Activated naive CD8-positive, alpha-beta T cell treated with anti-CD3 and anti-CD28 coated beads for 36 hours (primary cell): ENCODE data around the gene NFATC2. TPM values are rescaled to one million over a fixed set of nuclear protein-coding genes. Genes with fewer than 3 reads are reported as not detected.

Experiments used
- DNase-seq: peaks from one replicate; pipeline ENCODE4 v3.0.0; 2021
- H3K27ac Mint-ChIP-seq: one replicate; pipeline ENCODE4 v1.8.0; 2022; ENCODE audit warnings: mild to moderate bottlenecking, moderate library complexity, mixed read lengths
- H3K27me3 Mint-ChIP-seq: one replicate; pipeline ENCODE4 v1.8.0; 2022; ENCODE audit warnings: mild to moderate bottlenecking, mixed read lengths
- H3K36me3 Mint-ChIP-seq: one replicate; pipeline ENCODE4 v1.8.0; 2021; ENCODE audit warnings: mild to moderate bottlenecking, mixed read lengths
- H3K4me1 Mint-ChIP-seq: one replicate; pipeline ENCODE4 v1.8.0; 2021; ENCODE audit warnings: mixed read lengths
- H3K4me3 Mint-ChIP-seq: one replicate; pipeline ENCODE4 v1.8.0; 2022; ENCODE audit warnings: mild to moderate bottlenecking, moderate library complexity, mixed read lengths
- H3K9me3 Mint-ChIP-seq: one replicate; pipeline ENCODE4 v1.8.0; 2022; ENCODE audit warnings: mixed read lengths
- total RNA-seq, 2 experiments: library from RNA; stranded (reverse); gene quantifications; one replicate each; pipeline ENCODE4 v1.2.3, GENCODE V29; 2021

The NFATC2 gene
- total RNA-seq: 10 to 100 TPM; 31.0 to 31.7 TPM

DNA sequence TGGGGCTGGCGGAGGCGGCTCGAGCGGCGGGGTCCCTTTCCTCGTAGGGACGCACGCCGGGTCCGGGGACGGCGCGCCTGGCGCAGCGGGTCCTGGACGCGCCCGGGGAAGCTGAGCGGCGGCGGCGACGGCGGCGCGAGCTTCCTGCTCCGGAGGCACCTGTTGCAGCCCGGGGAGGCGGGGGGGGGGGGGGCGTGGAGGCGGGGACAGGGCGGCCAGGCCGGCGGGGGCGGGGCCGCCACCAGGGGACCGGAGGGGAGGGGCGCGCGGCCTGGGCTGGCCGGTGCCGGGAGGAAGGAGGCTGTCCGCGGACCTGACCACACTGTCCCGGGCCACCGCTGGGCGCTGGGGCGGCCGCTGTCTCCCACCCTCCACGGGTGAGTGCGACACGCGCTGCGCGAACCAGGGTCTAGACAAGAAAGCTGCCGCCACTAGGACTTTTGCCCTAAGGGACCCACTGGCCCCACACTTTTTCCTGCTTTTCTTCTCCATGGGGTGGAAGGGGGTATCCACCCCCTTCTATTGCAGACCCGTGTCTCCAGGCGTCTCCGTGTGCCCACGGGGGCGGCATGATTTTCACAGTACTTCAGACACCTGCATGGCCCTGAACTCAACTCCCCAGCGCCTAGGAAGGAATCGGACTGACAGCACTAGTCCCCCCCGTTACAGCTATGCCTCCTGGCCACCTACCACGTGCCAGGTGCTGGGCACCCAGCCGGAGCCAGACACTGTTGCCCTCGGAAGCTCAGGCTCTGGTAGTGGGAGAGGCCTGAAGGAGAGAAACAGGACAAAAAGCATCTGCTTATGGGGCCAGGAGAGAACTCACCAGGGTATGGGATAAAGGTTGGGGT, at the start of gene NFATC2:
NFATC2 (minus strand) TSS at position 149 of the 851 bp plus-strand sequence. CDS start 220 bp downstream, outside the sequence.
- Mint-ChIP-seq H3K9me3 (peaks cover 5% of the 10 kb centered on the region), H3K27me3 (peaks cover 3% of the 10 kb centered on the region), H3K4me1 (peaks cover 29% of the 10 kb centered on the region), H3K36me3 (peaks cover 30% of the 10 kb centered on the region), H3K27ac (peak within 1 kb of the TSS; percentile 98), H3K4me3 (peak within 1 kb of the TSS; percentile 96)
- no peak for DNase-seq

GRCh38 chr20:51591871-51592270, 49.4 kb upstream of the NFATC2 start:
- H3K27me3 Mint-ChIP-seq: no peaks in the 10 kb centered on the region
- no peak overlapping the region for H3K27ac Mint-ChIP-seq
- no peak overlapping the region for H3K4me3 Mint-ChIP-seq
- H3K9me3 Mint-ChIP-seq: no peaks in the 10 kb centered on the region
- H3K4me1 Mint-ChIP-seq: peaks cover 23% of the 10 kb centered on the region
- no peaks in the 10 kb centered on the region for H3K36me3 Mint-ChIP-seq
- DNase-seq: no peak

DNA sequence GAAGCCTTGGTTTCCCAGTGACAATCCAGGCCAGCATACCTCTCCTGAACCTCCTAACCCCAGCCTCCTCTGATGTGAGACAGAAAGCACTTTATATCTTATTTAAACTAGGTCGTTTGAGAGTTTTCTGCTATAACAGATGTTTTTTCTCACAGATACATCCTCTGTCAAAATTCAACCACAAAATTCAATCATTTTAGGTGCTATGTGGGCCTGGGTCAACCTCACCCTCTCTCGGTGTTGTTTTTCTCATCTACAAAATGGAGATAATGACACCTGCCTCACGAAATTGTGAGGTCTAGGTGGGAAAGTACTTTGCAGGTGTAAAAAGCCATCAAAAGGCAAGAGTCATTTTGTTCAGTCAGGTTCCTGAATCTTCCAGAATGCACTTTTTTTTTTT, 46.2 kb upstream of the NFATC2 start:
- no peak for DNase-seq
- H3K4me1 Mint-ChIP-seq: peaks cover 8% of the 10 kb centered on the region
- no peak overlapping the region for H3K27ac Mint-ChIP-seq
- no peaks in the 10 kb centered on the region for H3K27me3 Mint-ChIP-seq
- H3K4me3 Mint-ChIP-seq: no peak overlapping the region
- H3K36me3 Mint-ChIP-seq: no peaks in the 10 kb centered on the region
- H3K9me3 Mint-ChIP-seq: no peaks in the 10 kb centered on the region

DNA sequence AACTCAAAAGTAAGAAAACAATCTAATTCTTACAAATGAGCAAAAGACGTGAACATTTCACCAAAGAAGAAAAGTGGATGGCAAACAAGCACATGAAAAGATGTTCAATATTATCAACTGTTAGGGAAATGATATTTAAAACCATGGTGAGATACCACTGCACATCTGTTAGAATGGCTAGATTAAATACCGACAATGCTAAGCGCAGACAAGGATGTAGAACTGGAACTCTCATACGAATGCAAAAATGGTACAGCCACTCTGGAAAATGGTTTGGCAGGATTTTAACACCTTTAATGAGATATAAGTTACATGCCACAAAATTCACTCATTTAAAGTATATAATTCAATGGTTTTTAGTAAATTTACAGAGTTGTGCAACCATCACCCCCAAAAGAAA, 44.6 kb upstream of the NFATC2 start:
- H3K27ac Mint-ChIP-seq: no peak overlapping the region
- no peak overlapping the region for H3K4me3 Mint-ChIP-seq
- H3K27me3 Mint-ChIP-seq: no peaks in the 10 kb centered on the region
- H3K4me1 Mint-ChIP-seq: peaks cover 5% of the 10 kb centered on the region
- H3K9me3 Mint-ChIP-seq: no peaks in the 10 kb centered on the region
- no peaks in the 10 kb centered on the region for H3K36me3 Mint-ChIP-seq
- DNase-seq: no peak

GRCh38 chr20:51586005-51586440, 43.5 kb upstream of the NFATC2 start:
- no peak for DNase-seq

GRCh38 chr20:51585148-51585547, 42.6 kb upstream of the NFATC2 start:
- no peak for DNase-seq
- Mint-ChIP-seq H3K4me1 (peaks cover 5% of the 10 kb centered on the region), H3K36me3 (no peaks in the 10 kb centered on the region), H3K27ac (no peak overlapping the region), H3K27me3 (no peaks in the 10 kb centered on the region), H3K4me3 (no peak overlapping the region), H3K9me3 (no peaks in the 10 kb centered on the region)

More at GRCh38 chr20:51586005-51586440, 43.5 kb upstream of the NFATC2 start:
- Mint-ChIP-seq H3K9me3 (no peaks in the 10 kb centered on the region), H3K27me3 (no peaks in the 10 kb centered on the region), H3K36me3 (no peaks in the 10 kb centered on the region), H3K4me3 (no peak overlapping the region), H3K27ac (no peak overlapping the region), H3K4me1 (peaks cover 5% of the 10 kb centered on the region)

DNA sequence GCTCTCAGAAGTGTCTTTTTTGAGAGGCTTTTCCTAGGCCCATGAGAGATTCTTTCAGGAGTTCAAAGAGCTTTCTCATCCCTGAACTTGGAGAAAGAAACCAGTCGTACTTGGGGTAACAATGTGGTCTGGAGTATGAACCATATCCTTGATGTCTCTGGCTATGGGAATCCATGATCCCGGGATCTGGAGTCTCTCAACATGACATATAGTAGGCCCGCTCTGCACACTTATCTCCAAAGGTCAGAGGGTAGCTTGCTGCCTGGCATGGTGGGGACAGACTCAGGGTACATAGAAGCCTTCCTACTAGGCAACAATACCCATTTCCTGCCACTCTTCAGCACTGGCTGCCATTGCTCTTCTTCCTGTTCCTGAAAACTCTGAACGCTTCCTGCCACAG, 42.2 kb upstream of the NFATC2 start:
- H3K36me3 Mint-ChIP-seq: no peaks in the 10 kb centered on the region
- H3K4me3 Mint-ChIP-seq: no peak overlapping the region
- H3K9me3 Mint-ChIP-seq: no peaks in the 10 kb centered on the region
- H3K27me3 Mint-ChIP-seq: no peaks in the 10 kb centered on the region
- peaks cover 5% of the 10 kb centered on the region for H3K4me1 Mint-ChIP-seq
- H3K27ac Mint-ChIP-seq: no peak overlapping the region
- no peak for DNase-seq

GRCh38 chr20:51584116-51584515, 41.6 kb upstream of the NFATC2 start:
- no peak overlapping the region for H3K27ac Mint-ChIP-seq
- no peaks in the 10 kb centered on the region for H3K9me3 Mint-ChIP-seq
- H3K27me3 Mint-ChIP-seq: no peaks in the 10 kb centered on the region
- no peak for DNase-seq
- H3K4me3 Mint-ChIP-seq: no peak overlapping the region
- H3K36me3 Mint-ChIP-seq: no peaks in the 10 kb centered on the region
- H3K4me1 Mint-ChIP-seq: peaks cover 5% of the 10 kb centered on the region

- H3K27ac Mint-ChIP-seq: no peak overlapping the region
- no peaks in the 10 kb centered on the region for H3K9me3 Mint-ChIP-seq
- H3K27me3 Mint-ChIP-seq: no peaks in the 10 kb centered on the region
- no peak overlapping the region for H3K4me3 Mint-ChIP-seq
- peaks cover 5% of the 10 kb centered on the region for H3K4me1 Mint-ChIP-seq
- no peak for DNase-seq
- no peaks in the 10 kb centered on the region for H3K36me3 Mint-ChIP-seq
Measured at GRCh38 chr20:51583499-51583898, 41.0 kb upstream of the NFATC2 start.

- Mint-ChIP-seq H3K36me3 (no peaks in the 10 kb centered on the region), H3K4me3 (no peak overlapping the region), H3K27ac (no peak overlapping the region), H3K9me3 (no peaks in the 10 kb centered on the region), H3K4me1 (peaks cover 5% of the 10 kb centered on the region), H3K27me3 (no peaks in the 10 kb centered on the region)
- no peak for DNase-seq
Measured at GRCh38 chr20:51583073-51583472, 40.6 kb upstream of the NFATC2 start.

DNA sequence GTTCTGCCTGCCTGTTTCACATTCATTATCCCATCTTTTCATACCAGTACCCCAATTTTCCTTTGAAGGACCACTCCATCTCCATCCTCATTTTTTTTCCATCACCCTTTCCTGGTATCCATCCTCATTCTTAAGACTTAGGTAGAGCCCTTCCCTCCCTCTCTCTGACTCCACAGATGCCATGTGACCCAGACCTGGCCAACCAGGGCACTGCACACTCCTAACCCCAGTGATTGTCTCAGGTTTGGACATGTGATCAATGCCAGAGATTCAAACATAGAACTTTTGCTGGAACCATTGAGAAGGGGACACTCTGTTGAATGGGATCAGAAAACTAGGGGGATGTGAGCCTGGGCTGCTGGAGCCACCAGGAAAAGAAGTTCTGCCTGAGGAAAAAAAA, 39.1 kb upstream of the NFATC2 start:
- no peaks in the 10 kb centered on the region for H3K36me3 Mint-ChIP-seq
- no peak overlapping the region for H3K27ac Mint-ChIP-seq
- no peaks in the 10 kb centered on the region for H3K9me3 Mint-ChIP-seq
- peaks cover 5% of the 10 kb centered on the region for H3K4me1 Mint-ChIP-seq
- no peak overlapping the region for H3K4me3 Mint-ChIP-seq
- no peak for DNase-seq
- H3K27me3 Mint-ChIP-seq: no peaks in the 10 kb centered on the region

DNA sequence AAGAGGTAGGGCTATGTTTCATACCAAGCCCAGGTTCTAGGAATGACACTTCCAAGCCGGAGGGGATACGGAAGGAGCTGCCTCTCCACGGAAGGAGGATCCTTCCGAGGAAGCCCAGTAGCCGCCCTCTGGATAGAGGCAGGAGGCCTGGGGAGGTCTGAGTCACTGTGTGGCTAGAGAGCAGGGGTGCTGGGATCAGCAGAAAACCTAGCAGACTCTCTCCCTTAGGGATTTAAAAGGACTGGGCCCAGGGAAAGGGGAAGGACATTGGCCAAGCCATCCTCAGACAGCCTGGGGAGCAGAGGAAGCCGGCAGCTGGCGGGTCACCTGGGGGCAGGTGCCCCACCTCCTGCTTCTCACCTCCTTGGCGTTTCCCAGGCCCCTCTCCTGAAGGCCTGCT, 36.6 kb upstream of the NFATC2 start:
- no peaks in the 10 kb centered on the region for H3K36me3 Mint-ChIP-seq
- no peaks in the 10 kb centered on the region for H3K27me3 Mint-ChIP-seq
- H3K9me3 Mint-ChIP-seq: no peaks in the 10 kb centered on the region
- H3K4me3 Mint-ChIP-seq: no peak overlapping the region
- H3K4me1 Mint-ChIP-seq: no peaks in the 10 kb centered on the region
- no peak for DNase-seq
- no peak overlapping the region for H3K27ac Mint-ChIP-seq

GRCh38 chr20:51578145-51578459, 35.6 kb upstream of the NFATC2 start:
- Mint-ChIP-seq H3K27ac (no peak overlapping the region), H3K4me3 (no peak overlapping the region), H3K36me3 (no peaks in the 10 kb centered on the region), H3K27me3 (no peaks in the 10 kb centered on the region), H3K4me1 (no peaks in the 10 kb centered on the region), H3K9me3 (no peaks in the 10 kb centered on the region)
- no peak for DNase-seq

- no peaks in the 10 kb centered on the region for H3K9me3 Mint-ChIP-seq
- DNase-seq: no peak
- no peaks in the 10 kb centered on the region for H3K27me3 Mint-ChIP-seq
- no peak overlapping the region for H3K4me3 Mint-ChIP-seq
- no peak overlapping the region for H3K27ac Mint-ChIP-seq
- H3K4me1 Mint-ChIP-seq: no peaks in the 10 kb centered on the region
- no peaks in the 10 kb centered on the region for H3K36me3 Mint-ChIP-seq
Measured at GRCh38 chr20:51577432-51578144, 35.1 kb upstream of the NFATC2 start.

- H3K27me3 Mint-ChIP-seq: no peaks in the 10 kb centered on the region
- no peaks in the 10 kb centered on the region for H3K4me1 Mint-ChIP-seq
- no peaks in the 10 kb centered on the region for H3K9me3 Mint-ChIP-seq
- no peak for DNase-seq
- no peaks in the 10 kb centered on the region for H3K36me3 Mint-ChIP-seq
- no peak overlapping the region for H3K27ac Mint-ChIP-seq
- H3K4me3 Mint-ChIP-seq: no peak overlapping the region
Measured at GRCh38 chr20:51575486-51575885, 33.0 kb upstream of the NFATC2 start.
